ENCODE measurements around the gene XRCC3. TPM values are rescaled to one million over a fixed set of nuclear protein-coding genes. Genes with fewer than 3 reads are reported as not detected.

XRCC3 gene
- total RNA-seq, 1 experiment from 2014 or later = 31.5 TPM

DNA sequence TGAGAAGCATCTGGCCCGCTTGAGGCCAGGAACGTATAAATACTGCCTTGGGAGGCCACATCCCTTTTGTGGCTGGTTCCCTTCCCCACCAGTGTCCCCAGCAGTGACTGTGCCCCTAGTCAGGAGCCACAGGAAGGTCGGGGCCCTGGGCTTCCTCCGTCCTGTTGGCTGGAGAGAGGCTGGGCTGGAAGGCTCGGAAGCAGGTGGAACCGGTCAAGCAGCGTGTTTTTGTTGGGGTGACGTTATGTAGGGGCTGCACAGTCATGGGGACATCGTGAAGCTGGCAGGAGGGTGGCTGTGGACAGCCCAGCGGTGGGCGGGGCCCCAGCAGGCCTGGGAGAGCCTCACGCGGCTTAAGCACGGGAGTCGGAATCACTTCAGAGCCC lies 10.1 kb downstream of the XRCC3 start:
- Histone ChIP-seq H3K36me3 (peaks cover 2% of the 10 kb centered on the region; the same call in 1 of the 2 replicates), H3K9me3 (no peaks in the 10 kb centered on the region), H3K27me3 (no peaks in the 10 kb centered on the region), H3K4me3 (no peak overlapping the region)
- DNase-seq = no peak

DNA sequence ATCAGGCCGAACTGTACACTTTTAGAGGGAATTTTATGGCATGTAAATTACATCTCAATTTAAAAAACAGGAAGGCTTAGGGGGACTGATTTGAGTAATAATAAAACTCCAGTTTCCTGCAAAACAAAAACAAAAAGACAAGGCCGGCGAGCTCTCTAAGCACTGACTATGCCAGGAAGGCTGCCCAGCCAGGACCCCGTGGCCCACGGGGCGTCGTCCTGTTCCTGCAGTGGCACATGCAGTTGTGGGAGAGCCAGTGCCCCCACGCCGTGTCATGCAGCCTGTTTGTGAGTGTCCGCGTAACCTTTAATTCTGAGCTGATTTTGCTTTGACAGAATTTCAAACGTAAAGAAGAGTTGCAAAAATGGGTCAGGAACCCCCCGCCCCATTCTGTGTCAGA lies 10.5 kb downstream of the XRCC3 start:
- DNase-seq = no peak
- H3K36me3 ChIP-seq = peaks cover 2% of the 10 kb centered on the region; the same call in 1 of the 2 replicates
- no peaks in the 10 kb centered on the region for H3K9me3 ChIP-seq

DNA sequence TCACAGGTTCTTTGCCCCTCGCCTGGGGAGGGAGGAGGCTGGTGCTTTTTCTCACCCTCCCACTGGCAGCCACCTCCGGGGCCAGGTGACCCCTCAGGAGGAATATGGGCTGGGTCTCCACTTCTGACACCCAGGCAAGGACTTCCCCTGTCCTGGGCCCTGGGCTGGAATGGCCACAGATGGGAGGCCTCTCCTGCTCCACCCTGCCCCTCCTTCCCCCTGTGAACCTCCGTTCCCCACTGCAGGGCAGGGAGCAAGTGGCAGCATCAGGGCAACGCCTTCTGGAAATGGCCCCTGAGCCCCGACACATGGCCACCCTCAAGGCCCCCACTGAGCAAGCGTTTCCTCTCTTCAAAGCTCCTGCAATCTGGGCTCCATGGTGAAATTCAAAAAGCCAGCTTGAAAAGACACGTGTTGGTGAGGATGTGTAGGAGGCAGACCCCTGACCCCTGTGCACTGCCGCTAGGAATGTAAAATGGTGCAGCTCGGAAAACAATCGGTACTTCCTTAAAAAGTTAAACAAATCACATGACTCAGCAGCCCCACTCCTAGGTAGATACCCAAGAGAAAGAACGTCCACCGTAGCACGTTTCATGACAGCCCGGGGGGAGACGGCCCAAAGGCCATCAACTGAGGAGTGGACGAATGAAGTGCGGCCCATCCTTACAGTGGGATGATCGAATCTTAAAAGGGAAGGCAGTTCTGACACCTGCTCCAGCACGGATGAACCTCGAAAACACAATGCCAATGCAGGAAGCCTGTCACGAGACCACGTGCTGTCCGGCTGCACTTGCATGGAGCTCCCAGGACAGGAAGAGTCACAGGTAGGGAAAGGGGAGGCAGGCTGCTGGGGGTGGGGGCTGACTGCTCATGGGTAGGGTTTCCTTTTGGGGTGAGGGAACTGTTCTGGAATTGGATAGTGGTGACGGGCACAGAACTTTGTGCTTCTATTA lies 11.5 kb downstream of the XRCC3 start:
- no peak for DNase-seq
- Histone ChIP-seq H3K27me3 (no peaks in the 10 kb centered on the region), H3K9me3 (no peaks in the 10 kb centered on the region), H3K4me3 (no peak overlapping the region), H3K36me3 (peaks cover 2% of the 10 kb centered on the region; the same call in 1 of the 2 replicates)

More for the DNA sequence above, 10.5 kb downstream of the XRCC3 start:
- Histone ChIP-seq H3K27me3 (no peaks in the 10 kb centered on the region), H3K4me3 (no peak overlapping the region)

DNA sequence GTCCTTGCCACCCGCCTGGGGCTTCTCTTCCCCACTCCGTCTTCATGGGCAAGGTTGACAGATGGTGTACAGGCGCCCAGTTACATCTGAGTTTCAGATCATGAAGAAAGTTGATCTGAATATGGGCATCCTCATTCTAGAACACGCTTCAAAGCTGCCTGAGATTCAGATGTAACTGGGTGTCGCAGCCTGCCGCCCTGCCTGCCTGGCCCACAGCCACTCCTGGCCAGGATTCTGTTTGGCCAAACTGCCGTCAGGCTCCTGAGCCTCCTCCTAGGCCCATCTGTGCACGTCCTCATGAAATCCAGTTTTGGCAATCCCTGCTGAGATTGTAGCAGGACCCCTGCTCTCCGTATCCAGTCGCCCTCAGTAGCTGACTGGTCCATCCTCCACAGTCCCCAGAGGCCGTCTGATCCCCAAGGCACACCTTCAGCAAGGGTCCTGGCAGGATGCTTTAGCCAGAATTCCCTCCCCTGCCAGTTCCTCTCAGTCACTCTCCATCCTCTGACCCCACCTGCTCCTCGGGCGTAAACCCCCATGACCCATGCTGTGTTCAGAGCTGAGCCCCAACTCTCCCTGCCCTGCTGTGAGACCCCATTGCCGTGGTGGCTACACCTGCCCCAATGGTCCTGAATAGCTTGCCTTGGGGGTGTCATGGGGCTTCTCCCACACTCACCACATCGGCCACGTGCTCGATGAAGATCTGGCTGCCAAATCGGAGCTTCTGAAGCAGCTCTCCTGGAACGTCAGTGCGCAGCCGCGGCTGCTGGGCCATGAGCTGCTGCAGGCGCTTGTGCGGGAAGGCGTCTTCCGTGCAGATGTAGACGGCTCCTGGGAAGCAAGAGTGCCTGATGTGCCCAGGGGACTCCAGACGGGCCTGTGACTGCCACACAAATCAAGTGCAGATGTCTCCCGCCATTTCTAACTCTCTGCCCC lies 12.5 kb downstream of the XRCC3 start:
- no peaks in the 10 kb centered on the region for H3K27me3 ChIP-seq
- H3K4me3 ChIP-seq = no peak overlapping the region
- peaks cover 2% of the 10 kb centered on the region; the same call in 1 of the 2 replicates for H3K36me3 ChIP-seq
- no peaks in the 10 kb centered on the region for H3K9me3 ChIP-seq
- DNase-seq = no peak

DNA sequence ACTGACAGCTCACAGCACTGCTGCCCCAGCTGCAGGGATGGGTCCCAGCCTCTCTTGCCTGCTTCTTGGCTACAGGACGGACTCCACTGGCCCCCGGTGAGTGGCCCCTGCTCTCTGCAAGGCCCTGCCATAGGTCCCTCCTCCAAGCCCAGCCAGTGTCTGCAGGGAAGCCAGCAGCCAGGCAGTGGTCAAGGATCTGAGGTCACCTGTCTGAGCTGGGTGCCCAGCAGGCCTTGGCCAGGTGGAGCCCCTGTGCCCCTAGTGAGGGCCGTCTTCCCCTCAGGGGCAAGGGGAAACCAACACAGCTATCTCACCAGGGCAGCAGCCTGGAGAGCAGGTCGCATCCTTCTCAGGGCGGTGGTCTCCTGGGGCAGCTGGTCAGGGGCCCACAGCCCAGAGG lies 13.2 kb downstream of the XRCC3 start:
- Histone ChIP-seq H3K36me3 (peaks cover 2% of the 10 kb centered on the region; the same call in 1 of the 2 replicates), H3K9me3 (no peaks in the 10 kb centered on the region), H3K27me3 (no peaks in the 10 kb centered on the region), H3K4me3 (no peak overlapping the region)
- no peak for DNase-seq

DNA sequence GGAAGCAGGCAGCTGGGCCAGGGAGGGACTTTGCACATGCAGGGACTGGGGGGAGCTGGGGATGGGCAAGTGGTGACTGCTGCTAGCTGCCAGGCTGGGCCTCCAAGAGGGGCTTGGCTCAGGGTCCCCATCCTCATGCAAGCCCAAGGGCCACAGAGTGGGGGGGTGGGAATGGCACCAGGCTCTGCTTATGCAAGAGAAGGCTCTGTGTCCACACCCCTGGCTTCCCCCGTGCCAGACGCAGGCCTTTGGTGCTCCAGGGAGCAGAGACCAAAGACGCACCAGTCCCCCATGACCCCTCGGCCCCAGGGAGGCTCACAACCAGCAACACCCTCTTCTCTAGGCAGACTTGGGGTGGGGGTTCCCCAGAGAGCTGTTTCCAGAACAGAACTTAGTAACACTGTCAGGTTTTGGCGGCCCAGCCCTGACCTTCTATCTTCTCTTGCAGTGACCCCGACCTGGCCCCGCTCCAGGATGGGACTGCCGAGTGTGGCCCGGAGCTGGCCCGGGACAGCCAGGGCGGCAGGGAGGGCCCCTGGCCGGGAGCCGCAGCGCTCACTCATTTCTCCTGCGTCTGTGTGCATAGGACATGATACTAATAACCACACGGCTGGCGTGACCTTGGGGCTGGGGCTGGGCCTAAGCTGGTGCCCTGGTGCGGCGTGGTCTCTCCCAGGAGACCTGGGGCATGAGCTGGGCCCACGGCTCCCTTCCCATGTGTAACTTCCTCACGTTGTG lies 14.3 kb downstream of the XRCC3 start:
- no peaks in the 10 kb centered on the region for H3K27me3 ChIP-seq
- H3K36me3 ChIP-seq = peaks cover 2% of the 10 kb centered on the region; the same call in 1 of the 2 replicates
- DNase-seq = no peak

DNA sequence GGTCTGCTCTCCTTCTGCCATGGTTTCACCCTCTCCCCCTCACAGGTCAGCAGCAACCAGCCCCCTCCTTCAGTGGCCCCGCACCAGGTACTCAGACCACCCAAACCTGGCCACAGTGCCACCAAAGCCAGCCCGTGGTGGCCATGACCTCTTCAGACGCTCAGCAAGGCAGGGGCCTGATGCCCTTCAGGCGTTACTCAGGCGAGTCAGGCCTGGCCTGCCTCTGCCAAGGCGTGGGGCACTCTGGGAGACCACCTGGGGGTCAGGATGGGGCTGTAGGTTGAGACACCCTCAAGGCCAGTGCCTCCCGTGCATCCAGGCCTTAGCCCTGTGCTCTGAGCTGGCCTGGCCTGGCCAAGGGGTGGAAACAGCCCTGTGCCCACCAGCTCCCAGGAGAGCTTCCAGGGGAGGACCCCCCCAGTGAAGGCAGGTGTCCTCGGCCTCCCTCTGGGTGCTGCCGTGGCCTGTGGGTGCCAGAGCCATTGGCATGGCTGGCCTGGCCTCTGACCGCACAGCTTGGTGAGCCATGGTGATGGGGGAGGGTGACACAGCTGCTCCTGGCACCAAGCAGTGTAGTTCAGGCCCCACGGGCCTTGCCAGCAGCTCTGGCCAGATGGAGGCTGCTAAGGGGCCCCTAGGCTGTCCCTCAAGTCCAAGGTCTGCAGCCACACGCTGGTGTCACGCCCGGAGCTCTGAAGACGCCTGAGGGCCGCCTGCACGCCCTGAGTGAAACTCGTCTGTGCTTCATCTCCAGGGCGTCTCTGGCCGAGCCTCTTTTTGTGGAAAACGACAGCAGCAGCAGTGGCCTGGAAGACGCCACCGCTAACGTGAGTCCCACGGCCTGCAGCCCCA lies 15.1 kb downstream of the XRCC3 start:
- no peaks in the 10 kb centered on the region for H3K27me3 ChIP-seq
- H3K4me3 ChIP-seq = no peak overlapping the region
- no peaks in the 10 kb centered on the region for H3K9me3 ChIP-seq
- H3K36me3 ChIP-seq = 0 out of 2 replicates have a peak, but pooled peaks cover 2% of the 10 kb centered on the region
- no peak for DNase-seq

More for the DNA sequence above, 14.3 kb downstream of the XRCC3 start:
- H3K4me3 ChIP-seq = no peak overlapping the region
- H3K9me3 ChIP-seq = no peaks in the 10 kb centered on the region

DNA sequence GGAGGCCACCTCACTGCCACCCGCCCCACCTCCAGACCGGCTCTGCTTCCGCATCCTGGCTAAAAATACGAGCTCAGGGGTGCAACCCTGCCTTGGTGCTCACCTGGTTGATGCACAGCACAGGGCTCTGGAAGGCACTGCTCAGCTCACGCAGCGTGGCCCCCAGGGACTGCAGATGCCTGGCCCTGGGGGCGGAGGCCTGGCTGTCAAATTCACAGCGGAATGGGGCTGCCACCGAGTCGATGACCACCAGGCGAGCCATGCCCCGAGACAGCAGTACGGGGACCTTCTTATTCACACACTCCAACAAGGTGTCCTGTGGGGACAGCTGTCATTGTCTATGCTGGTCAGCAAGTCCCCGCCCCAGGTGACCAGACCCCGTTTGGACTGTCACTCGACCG lies 16.0 kb downstream of the XRCC3 start:
- H3K36me3 ChIP-seq = peaks cover 8% of the 10 kb centered on the region

DNA sequence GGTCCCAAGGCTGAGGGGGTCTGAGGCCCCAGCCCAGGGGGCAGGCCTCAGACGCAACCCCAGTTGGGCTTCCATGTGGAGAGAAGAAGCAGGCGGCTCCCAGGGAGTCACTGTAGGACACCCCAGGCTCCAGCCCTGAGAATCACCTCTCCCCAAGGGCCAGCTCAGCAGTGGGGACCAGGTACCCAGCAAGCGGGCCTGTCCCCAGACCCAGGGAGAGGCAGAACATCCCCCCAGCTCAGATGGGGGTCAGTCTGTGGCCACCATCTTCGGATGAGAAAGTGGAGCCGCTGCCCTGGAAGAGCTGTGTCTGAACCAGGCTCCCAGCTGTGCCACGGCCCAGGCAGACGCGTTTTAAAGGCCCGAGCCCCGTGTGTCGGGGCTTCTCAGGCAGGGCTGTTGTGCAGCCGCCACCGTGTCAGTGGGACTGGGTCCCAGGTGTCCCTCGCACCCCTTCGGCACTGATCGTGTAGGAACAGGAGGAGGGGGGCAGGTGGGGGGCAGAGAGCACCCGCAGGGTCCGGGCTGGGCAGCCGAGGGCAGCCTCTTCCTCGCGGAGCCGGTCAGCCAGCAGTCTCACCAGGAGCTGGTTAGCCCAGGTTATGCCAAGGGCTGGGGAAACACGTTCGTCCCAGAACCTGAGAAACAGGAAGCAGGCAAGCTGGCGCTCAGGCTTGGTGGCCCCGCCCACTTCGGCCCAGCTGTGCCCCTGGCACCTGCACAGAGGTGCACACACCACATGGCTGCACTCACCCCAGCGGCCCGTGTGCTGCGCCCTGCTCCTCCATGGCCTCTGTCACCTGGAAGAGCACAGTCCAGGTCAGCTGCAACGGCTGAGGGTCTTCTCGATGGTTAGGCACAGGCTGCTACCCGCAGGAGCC lies 16.6 kb downstream of the XRCC3 start:
- Histone ChIP-seq H3K27me3 (no peaks in the 10 kb centered on the region), H3K4me3 (no peak overlapping the region), H3K36me3 (peaks cover 6% of the 10 kb centered on the region), H3K9me3 (no peaks in the 10 kb centered on the region)
- DNase-seq = no peak

More for the DNA sequence above, 16.0 kb downstream of the XRCC3 start:
- Histone ChIP-seq H3K9me3 (no peaks in the 10 kb centered on the region), H3K27me3 (no peaks in the 10 kb centered on the region), H3K4me3 (no peak overlapping the region)
- DNase-seq = no peak

DNA sequence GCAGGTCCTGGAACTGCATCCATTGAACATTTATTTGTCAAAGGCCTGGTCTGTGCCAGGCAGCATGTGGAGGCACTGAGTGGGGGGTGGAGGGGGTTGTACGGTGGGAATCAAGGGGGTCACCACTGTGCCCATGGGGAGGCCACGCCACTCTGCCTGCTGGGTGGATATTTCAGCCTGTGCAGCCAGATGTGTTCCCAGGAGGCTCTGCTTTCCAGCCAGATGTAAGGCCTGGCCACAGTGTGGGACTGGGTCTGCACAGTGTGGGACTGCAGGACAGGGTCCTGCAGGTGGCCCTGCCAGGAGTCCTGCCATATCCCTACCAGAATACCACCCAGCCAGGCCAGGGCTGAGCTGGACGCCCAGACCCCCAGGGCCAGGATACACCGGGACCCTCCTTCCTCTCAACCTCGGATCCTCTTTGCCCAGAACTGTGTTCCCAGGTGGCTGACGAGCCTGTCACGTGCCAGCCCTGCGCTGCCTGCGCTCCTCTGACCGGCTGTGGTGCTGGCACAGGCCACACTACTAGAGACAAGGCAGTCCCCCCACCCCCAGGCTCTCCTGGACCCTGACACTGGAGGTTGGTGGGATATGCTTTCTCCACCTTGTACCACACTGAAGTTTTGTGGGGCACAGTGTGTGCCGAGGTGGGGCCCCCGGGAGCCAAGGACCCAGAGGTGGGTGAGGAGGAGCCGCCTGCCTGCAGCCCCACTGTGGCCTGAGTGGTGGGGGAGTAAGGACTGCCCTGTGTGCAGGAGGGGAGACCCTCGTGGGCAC lies 17.5 kb downstream of the XRCC3 start:
- Histone ChIP-seq H3K4me3 (no peak overlapping the region), H3K36me3 (peaks cover 7% of the 10 kb centered on the region), H3K9me3 (no peaks in the 10 kb centered on the region), H3K27me3 (no peaks in the 10 kb centered on the region)
- no peak for DNase-seq

DNA sequence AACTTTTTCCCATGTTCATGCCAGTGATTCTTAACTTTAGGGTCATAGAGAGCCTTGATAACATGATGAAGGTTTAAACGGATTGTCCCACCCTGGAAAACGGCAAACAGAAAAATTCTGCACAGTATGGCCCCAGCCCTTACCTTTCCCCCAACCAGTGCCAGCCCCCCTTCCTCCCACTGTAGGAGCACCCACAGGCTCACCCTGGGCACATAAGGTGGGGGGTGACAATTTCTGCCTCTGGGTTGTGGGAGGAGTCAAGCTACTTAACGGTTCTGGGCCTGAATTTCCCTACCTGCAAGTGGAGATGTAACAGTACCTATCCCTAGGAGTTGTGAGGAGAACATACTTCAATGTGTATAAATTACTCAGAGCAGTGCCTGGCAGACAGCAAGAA lies 18.0 kb downstream of the XRCC3 start:
- Histone ChIP-seq H3K4me3 (no peak overlapping the region), H3K27me3 (no peaks in the 10 kb centered on the region), H3K36me3 (peaks cover 11% of the 10 kb centered on the region), H3K9me3 (no peaks in the 10 kb centered on the region)
- DNase-seq = no peak

DNA sequence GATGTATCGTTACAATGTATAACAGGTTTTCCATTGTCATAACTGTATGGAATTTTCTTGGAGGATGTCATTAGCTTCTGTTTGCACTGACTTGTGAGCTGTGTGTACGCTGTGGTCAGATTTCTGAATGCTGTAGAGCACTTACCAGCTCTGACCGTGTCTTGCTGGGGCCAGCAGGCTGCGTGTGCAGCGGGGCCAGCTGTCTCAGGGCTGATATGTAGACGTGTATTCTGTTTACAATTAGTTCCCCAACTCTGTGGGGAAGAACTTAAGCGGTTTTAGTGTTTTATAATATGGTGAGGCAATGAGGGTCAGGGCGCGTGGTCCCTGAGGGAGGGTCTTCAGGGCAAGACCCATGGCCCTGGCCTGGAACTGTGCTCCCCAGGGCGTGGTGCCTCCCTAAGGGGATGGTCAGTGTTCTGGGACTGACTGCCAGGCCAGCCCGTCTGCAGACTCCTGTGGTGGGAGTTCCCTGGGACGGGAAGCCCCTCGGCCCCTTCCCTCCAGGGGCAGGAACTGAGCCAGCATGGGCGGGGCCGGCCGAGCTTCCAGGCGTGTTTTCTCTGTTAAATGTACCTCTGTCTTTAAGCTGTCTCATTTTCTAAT lies 18.7 kb downstream of the XRCC3 start:
- no peak for DNase-seq
- Histone ChIP-seq H3K4me3 (no peak overlapping the region), H3K27me3 (no peaks in the 10 kb centered on the region), H3K9me3 (no peaks in the 10 kb centered on the region), H3K36me3 (peaks cover 11% of the 10 kb centered on the region)

DNA sequence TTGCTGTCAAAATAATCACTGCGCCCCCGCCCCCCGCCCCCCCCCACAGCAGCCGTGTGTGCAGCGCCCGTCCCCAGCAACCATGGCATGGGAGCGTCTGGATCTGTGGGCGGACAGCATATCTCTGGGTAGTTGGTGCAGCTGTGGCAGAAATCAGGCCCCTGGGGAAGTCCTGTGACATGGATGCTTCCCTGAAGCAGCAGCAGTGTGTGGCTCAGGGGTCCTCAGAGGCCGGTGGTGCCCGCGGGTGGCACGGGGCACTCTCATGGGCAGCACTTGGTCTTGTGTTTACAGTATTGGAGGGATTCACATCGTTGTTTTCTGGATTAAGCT lies 19.2 kb downstream of the XRCC3 start:
- H3K36me3 ChIP-seq = peaks cover 11% of the 10 kb centered on the region
- DNase-seq = no peak
- no peaks in the 10 kb centered on the region for H3K9me3 ChIP-seq
- H3K4me3 ChIP-seq = no peak overlapping the region
- H3K27me3 ChIP-seq = no peaks in the 10 kb centered on the region
